ENCODE data around the gene NR4A2.

- no peak for TF ChIP-seq POLR2AphosphoS5 (IDR thresholded peaks at IDR 0.05; ENCODE audit: insufficient read depth, low read depth, low read length)
- TF ChIP-seq CTCF (IDR thresholded peaks at IDR 0.05; ENCODE audit: extremely low read depth in 1 of 2, insufficient read depth in 1 of 2, low read depth in 1 of 2, low read length in 2 of 2): no peak
Measured at GRCh38 chr2:156352911-156353310, 20.4 kb upstream of the NR4A2 start.

Measured in endothelial cell of umbilical vein (primary cell).